DOHH2 (cell line): ENCODE measurements around the gene SIX3.

Experiments
- H3F3A ChIP-seq: fragments of 200-600 bp; sonication (generic), shearing (Covaris generic); 2 replicates; pipeline ENCODE4 v1.6.0; 2016; ENCODE audit warnings: antibody characterized with exemption, mild to moderate bottlenecking; ENCODE audit not compliant: control insufficient read depth, insufficient read depth
- H3K27ac ChIP-seq: fragments of 200-600 bp; sonication (generic); 2 replicates; pipeline ENCODE4 v1.5.1; 2014; ENCODE audit warnings: low read depth, mild to moderate bottlenecking, low read length, moderate library complexity
- H3K27me3 ChIP-seq: fragments of 200-600 bp; sonication (generic); 2 replicates; pipeline ENCODE4 v1.6.1; 2014; ENCODE audit warnings: mild to moderate bottlenecking, low read length, mixed read lengths; ENCODE audit not compliant: control insufficient read depth
- H3K36me3 ChIP-seq: fragments of 200-600 bp; sonication (generic); 2 replicates; pipeline ENCODE4 v1.6.1; 2014; ENCODE audit warnings: mild to moderate bottlenecking, low read length, moderate library complexity, mixed read lengths; ENCODE audit not compliant: control insufficient read depth
- H3K4me1 ChIP-seq: fragments of 200-600 bp; sonication (generic); 2 replicates; pipeline ENCODE4 v1.6.1; 2014; ENCODE audit warnings: mild to moderate bottlenecking, low read length, mixed read lengths; ENCODE audit not compliant: control insufficient read depth
- H3K4me2 ChIP-seq: fragments of 200-600 bp; sonication (generic); 2 replicates; pipeline ENCODE4 v1.6.0; 2014; ENCODE audit warnings: mild to moderate bottlenecking, low read length, moderate library complexity
- H3K4me3 ChIP-seq: fragments of 200-600 bp; sonication (generic); 2 replicates; pipeline ENCODE4 v1.5.1; 2014; ENCODE audit warnings: mild to moderate bottlenecking, low read length, mixed read lengths
- H3K79me2 ChIP-seq: fragments of 200-600 bp; sonication (generic); 2 replicates; pipeline ENCODE4 v1.6.1; 2014; ENCODE audit warnings: mild to moderate bottlenecking, low read length, mixed read lengths; ENCODE audit not compliant: control insufficient read depth
- H3K9me2 ChIP-seq: fragments of 200-600 bp; sonication (generic); replicated peaks from 2 replicates; pipeline ENCODE4 v1.6.1; 2014; ENCODE audit warnings: mild to moderate bottlenecking, low read length, mixed read lengths; ENCODE audit not compliant: control insufficient read depth
- H3K9me3 ChIP-seq: fragments of 200-600 bp; sonication (generic); 2 replicates; pipeline ENCODE4 v1.6.1; 2014; ENCODE audit warnings: antibody characterized with exemption, low read length, mixed read lengths; ENCODE audit not compliant: control insufficient read depth, insufficient read depth
- H4K20me1 ChIP-seq: fragments of 200-600 bp; sonication (generic); 2 replicates; pipeline ENCODE4 v1.6.0; 2014; ENCODE audit warnings: low read depth, mild to moderate bottlenecking, antibody characterized with exemption, low read length, moderate library complexity; ENCODE audit not compliant: control insufficient read depth, insufficient read depth
- EZH2phosphoT487 ChIP-seq: fragments of 200-600 bp; sonication (generic); IDR thresholded peaks from 2 replicates; pipeline ENCODE4 v1.6.1; 2017; ENCODE audit warnings: borderline replicate concordance, mild to moderate bottlenecking, antibody characterized with exemption, low read length, moderate library complexity, mixed read lengths
- TF ChIP-seq, protein P1 (sequence below): fragments of 200-600 bp; sonication (generic); IDR thresholded peaks from one replicate; pipeline ENCODE4 v1.5.1; 2014; ENCODE audit warnings: antibody characterized with exemption, mild to moderate bottlenecking, low read depth, low read length; ENCODE audit not compliant: poor library complexity, severe bottlenecking

The SIX3 gene

DNA sequence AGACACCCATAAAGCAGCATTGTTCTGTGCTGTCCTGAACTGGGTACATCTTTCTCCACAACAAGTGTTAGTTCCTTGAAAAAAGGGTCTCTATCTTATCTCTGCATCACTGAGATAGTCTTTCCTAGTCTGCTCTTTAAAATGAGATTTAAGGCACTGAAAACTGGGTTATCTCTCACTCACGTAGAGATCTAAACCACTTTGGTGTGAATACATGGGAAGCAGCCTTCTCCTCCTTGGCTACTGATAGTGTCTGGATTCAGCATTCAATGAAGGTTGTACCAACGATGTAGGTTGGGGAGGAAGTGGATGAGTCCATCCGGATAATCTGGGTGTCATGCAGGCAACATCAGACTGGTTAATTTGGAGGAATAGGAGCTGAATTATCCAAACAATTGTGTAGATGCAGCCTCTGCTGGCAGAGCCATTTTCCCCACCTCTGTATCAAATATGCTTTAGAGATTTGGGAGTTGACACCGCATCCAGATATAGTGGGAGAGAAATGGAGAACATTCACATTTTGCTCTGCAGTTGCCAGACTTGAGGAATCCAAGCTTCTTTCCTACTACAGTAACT, 15.9 kb upstream of the SIX3 start:
- H4K20me1 ChIP-seq, result no peaks in the 10 kb centered on the region
- H3K4me3 ChIP-seq, result no peak overlapping the region
- H3K27ac ChIP-seq, result no peak overlapping the region
- H3K4me2 ChIP-seq, result no peak overlapping the region
- no peaks in the 10 kb centered on the region for H3K9me2 ChIP-seq
- no peaks in the 10 kb centered on the region for H3K9me3 ChIP-seq
- no peak for TF ChIP-seq EZH2phosphoT487
- TF ChIP-seq, protein P1, sequence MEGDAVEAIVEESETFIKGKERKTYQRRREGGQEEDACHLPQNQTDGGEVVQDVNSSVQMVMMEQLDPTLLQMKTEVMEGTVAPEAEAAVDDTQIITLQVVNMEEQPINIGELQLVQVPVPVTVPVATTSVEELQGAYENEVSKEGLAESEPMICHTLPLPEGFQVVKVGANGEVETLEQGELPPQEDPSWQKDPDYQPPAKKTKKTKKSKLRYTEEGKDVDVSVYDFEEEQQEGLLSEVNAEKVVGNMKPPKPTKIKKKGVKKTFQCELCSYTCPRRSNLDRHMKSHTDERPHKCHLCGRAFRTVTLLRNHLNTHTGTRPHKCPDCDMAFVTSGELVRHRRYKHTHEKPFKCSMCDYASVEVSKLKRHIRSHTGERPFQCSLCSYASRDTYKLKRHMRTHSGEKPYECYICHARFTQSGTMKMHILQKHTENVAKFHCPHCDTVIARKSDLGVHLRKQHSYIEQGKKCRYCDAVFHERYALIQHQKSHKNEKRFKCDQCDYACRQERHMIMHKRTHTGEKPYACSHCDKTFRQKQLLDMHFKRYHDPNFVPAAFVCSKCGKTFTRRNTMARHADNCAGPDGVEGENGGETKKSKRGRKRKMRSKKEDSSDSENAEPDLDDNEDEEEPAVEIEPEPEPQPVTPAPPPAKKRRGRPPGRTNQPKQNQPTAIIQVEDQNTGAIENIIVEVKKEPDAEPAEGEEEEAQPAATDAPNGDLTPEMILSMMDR, result no peak
- H3K79me2 ChIP-seq, result no peaks in the 10 kb centered on the region
- peaks cover 29% of the 10 kb centered on the region for H3K27me3 ChIP-seq
- H3K4me1 ChIP-seq, result no peaks in the 10 kb centered on the region
- no peaks in the 10 kb centered on the region for H3K36me3 ChIP-seq
- no peaks in the 10 kb centered on the region for H3F3A ChIP-seq

DNA sequence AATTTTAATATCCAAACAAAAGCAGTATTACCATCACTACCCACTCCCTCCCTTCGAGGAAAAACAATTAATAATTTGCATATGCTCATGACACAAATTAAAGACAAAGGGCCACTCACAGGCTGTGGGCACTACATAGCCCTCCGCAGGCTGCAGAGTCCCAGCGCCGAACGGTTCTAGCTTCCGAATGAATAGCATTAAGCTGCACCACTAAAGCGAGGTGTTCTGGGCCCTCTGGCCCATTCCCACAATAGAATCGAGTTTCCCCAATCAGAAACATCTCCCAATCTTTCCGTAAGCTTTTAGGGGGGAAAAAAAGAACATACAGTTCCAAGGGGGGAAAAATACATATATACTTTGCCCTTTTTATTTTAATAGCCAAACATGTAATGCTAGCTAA, 14.5 kb upstream of the SIX3 start:
- H3K27me3 ChIP-seq, result peaks cover 30% of the 10 kb centered on the region
- H3K36me3 ChIP-seq, result no peaks in the 10 kb centered on the region
- no peaks in the 10 kb centered on the region for H3K4me1 ChIP-seq
- no peak overlapping the region for H3K27ac ChIP-seq
- TF ChIP-seq, protein P1, result no peak
- TF ChIP-seq EZH2phosphoT487, result no peak
- no peaks in the 10 kb centered on the region for H3K9me3 ChIP-seq
- no peaks in the 10 kb centered on the region for H4K20me1 ChIP-seq
- no peaks in the 10 kb centered on the region for H3K9me2 ChIP-seq
- H3F3A ChIP-seq, result no peaks in the 10 kb centered on the region
- H3K4me3 ChIP-seq, result no peak overlapping the region
- no peaks in the 10 kb centered on the region for H3K79me2 ChIP-seq
- no peak overlapping the region for H3K4me2 ChIP-seq

DNA sequence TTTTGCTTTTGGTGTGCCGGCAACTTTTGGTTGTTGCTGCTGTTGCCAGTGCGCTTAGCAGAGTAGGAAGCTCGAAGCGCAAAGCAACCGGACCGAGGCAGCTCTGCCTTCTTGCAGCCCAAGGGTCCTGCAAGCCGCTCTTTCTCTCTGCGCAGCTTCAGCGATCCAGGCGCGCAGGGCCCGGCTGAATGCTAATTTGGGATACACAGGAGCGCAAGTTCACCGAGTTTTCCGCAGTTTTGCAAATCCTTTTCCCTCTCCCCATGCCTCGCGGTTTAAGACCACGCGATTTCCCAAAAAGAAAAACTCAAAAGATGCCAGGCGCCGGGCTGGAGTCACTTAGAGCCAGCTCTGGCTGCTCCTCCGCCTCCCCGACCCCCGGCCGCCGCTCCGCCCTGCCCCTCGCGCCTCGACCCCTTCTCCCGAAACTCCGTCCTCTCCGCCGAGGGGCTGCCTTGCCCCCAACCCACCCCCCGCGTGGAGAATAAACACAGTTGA, 13.5 kb upstream of the SIX3 start:
- Histone ChIP-seq H3K27me3 (peaks cover 26% of the 10 kb centered on the region), H4K20me1 (no peaks in the 10 kb centered on the region), H3K4me1 (no peaks in the 10 kb centered on the region), H3K79me2 (no peaks in the 10 kb centered on the region), H3K4me2 (no peak overlapping the region), H3K36me3 (no peaks in the 10 kb centered on the region), H3K9me3 (no peaks in the 10 kb centered on the region), H3K9me2 (no peaks in the 10 kb centered on the region), H3F3A (no peaks in the 10 kb centered on the region), H3K27ac (no peak overlapping the region), H3K4me3 (no peak overlapping the region)
- TF ChIP-seq, protein P1, result no peak
- TF ChIP-seq EZH2phosphoT487, result no peak
